Activated T-helper 2 cell treated with anti-CD3 and anti-CD28 coated beads, Interferon-gamma antibody, Interleukin-2, Interleukin-4, amounts not matched to agents 10 μg/mL and 5 μg/mL and 100 μg/mL, durations not matched to agents 14 hours and 24 hours and 36 hours (primary cell): ENCODE results near the gene KLK15. TPM values are rescaled to one million over a fixed set of nuclear protein-coding genes. Genes with fewer than 3 reads are reported as not detected.

Source experiments
- DNase-seq: peaks from one replicate; pipeline ENCODE4 v3.0.0; 2021; ENCODE audit warnings: low spot score
- H3K27ac Mint-ChIP-seq: one replicate; pipeline ENCODE4 v1.8.0; 2021; ENCODE audit warnings: mixed read lengths
- H3K27me3 Mint-ChIP-seq: one replicate; pipeline ENCODE4 v1.8.0; 2021; ENCODE audit warnings: low read depth, mixed read lengths
- H3K36me3 Mint-ChIP-seq: one replicate; pipeline ENCODE4 v1.8.0; 2021; ENCODE audit warnings: low read depth, mixed read lengths
- H3K4me1 Mint-ChIP-seq: one replicate; pipeline ENCODE4 v1.8.0; 2021; ENCODE audit warnings: low read depth, mixed read lengths
- H3K4me3 Mint-ChIP-seq: one replicate; pipeline ENCODE4 v1.8.0; 2021; ENCODE audit warnings: low read depth, mild to moderate bottlenecking, moderate library complexity, mixed read lengths
- H3K9me3 Mint-ChIP-seq: one replicate; pipeline ENCODE4 v1.8.0; 2021; ENCODE audit warnings: mixed read lengths
- intact Hi-C: fragments of 100-400 bp; cut with micrococcal nuclease; formaldehyde crosslinking; loops from one replicate; pipeline ENCODE4 v1.15.1; 2023
- total RNA-seq: library from RNA; stranded (reverse); gene quantifications from 2 replicates; pipeline ENCODE4 v1.2.3, GENCODE V29; 2022

The KLK15 gene
- total RNA-seq, 1 donor from 2014 or later: not detected

- no peak for DNase-seq
- H3K4me3 Mint-ChIP-seq: no peak overlapping the region
- H3K9me3 Mint-ChIP-seq: no peaks in the 10 kb centered on the region
- H3K36me3 Mint-ChIP-seq: no peaks in the 10 kb centered on the region
- no peak overlapping the region for H3K27ac Mint-ChIP-seq
- intact Hi-C loops: no loop called here
- H3K4me1 Mint-ChIP-seq: no peaks in the 10 kb centered on the region
- H3K27me3 Mint-ChIP-seq: peaks cover 20% of the 10 kb centered on the region
Observed at GRCh38 chr19:50826492-50827240, 6.7 kb downstream of the KLK15 start.

- intact Hi-C loops: no loop called here
- no peak for DNase-seq
- H3K36me3 Mint-ChIP-seq: no peaks in the 10 kb centered on the region
- H3K27ac Mint-ChIP-seq: no peak within 1 kb of the TSS
- H3K27me3 Mint-ChIP-seq: peaks cover 34% of the 10 kb centered on the region
- H3K4me1 Mint-ChIP-seq: peaks cover 19% of the 10 kb centered on the region
- H3K9me3 Mint-ChIP-seq: no peaks in the 10 kb centered on the region
- no peak within 1 kb of the TSS for H3K4me3 Mint-ChIP-seq
Observed at GRCh38 chr19:50823389-50824042, 9.9 kb downstream of the KLK15 start, which contains the start of gene KLK1. KLK1 (minus strand) TSS chr19:50823787; CDS start chr19:50823748, 39 bp downstream.

- no peak overlapping the region for H3K4me3 Mint-ChIP-seq
- intact Hi-C loops: no loop called here
- no peak for DNase-seq
- H3K27me3 Mint-ChIP-seq: peaks cover 34% of the 10 kb centered on the region
- no peaks in the 10 kb centered on the region for H3K36me3 Mint-ChIP-seq
- peaks cover 19% of the 10 kb centered on the region for H3K4me1 Mint-ChIP-seq
- H3K27ac Mint-ChIP-seq: no peak overlapping the region
- H3K9me3 Mint-ChIP-seq: no peaks in the 10 kb centered on the region
Observed at GRCh38 chr19:50822661-50823208, 10.6 kb downstream of the KLK15 start.

GRCh38 chr19:50821622-50822021, 11.8 kb downstream of the KLK15 start:
- intact Hi-C loops: no loop called here
- no peak overlapping the region for H3K27ac Mint-ChIP-seq
- H3K36me3 Mint-ChIP-seq: no peaks in the 10 kb centered on the region
- H3K9me3 Mint-ChIP-seq: peaks cover 4% of the 10 kb centered on the region
- H3K27me3 Mint-ChIP-seq: peaks cover 34% of the 10 kb centered on the region
- no peak for DNase-seq
- H3K4me3 Mint-ChIP-seq: no peak overlapping the region
- H3K4me1 Mint-ChIP-seq: peaks cover 28% of the 10 kb centered on the region

- H3K4me1 Mint-ChIP-seq: peaks cover 31% of the 10 kb centered on the region
- DNase-seq: no peak
Observed at GRCh38 chr19:50821248-50821612, 12.1 kb downstream of the KLK15 start.

GRCh38 chr19:50820549-50821247, 12.7 kb downstream of the KLK15 start:
- H3K27ac Mint-ChIP-seq: peak overlapping the region; percentile 58
- intact Hi-C loops: no loop called here
- no peak for DNase-seq
- peaks cover 32% of the 10 kb centered on the region for H3K4me1 Mint-ChIP-seq
- peaks cover 31% of the 10 kb centered on the region for H3K27me3 Mint-ChIP-seq
- H3K36me3 Mint-ChIP-seq: no peaks in the 10 kb centered on the region
- H3K9me3 Mint-ChIP-seq: peaks cover 10% of the 10 kb centered on the region
- H3K4me3 Mint-ChIP-seq: peak overlapping the region; percentile 61

More at GRCh38 chr19:50821248-50821612, 12.1 kb downstream of the KLK15 start:
- H3K36me3 Mint-ChIP-seq: no peaks in the 10 kb centered on the region
- H3K9me3 Mint-ChIP-seq: peaks cover 6% of the 10 kb centered on the region
- intact Hi-C loops: no loop called here
- H3K27ac Mint-ChIP-seq: no peak overlapping the region
- no peak overlapping the region for H3K4me3 Mint-ChIP-seq
- peaks cover 34% of the 10 kb centered on the region for H3K27me3 Mint-ChIP-seq

- Mint-ChIP-seq H3K27me3 (peaks cover 31% of the 10 kb centered on the region), H3K36me3 (no peaks in the 10 kb centered on the region), H3K27ac (peak overlapping the region; percentile 58), H3K4me3 (peak overlapping the region; percentile 61), H3K4me1 (peaks cover 32% of the 10 kb centered on the region), H3K9me3 (peaks cover 10% of the 10 kb centered on the region)
- DNase-seq: no peak
- intact Hi-C loops: no loop called here
Observed at GRCh38 chr19:50820086-50820485, 13.3 kb downstream of the KLK15 start.

GRCh38 chr19:50819636-50820035, 13.7 kb downstream of the KLK15 start:
- H3K36me3 Mint-ChIP-seq: no peaks in the 10 kb centered on the region
- no peak for DNase-seq
- peaks cover 32% of the 10 kb centered on the region for H3K4me1 Mint-ChIP-seq
- H3K27ac Mint-ChIP-seq: no peak overlapping the region
- peaks cover 32% of the 10 kb centered on the region for H3K27me3 Mint-ChIP-seq
- intact Hi-C loops: no loop called here
- H3K9me3 Mint-ChIP-seq: peaks cover 10% of the 10 kb centered on the region
- peak overlapping the region; percentile 61 for H3K4me3 Mint-ChIP-seq

GRCh38 chr19:50818859-50819472, 14.4 kb downstream of the KLK15 start:
- Mint-ChIP-seq H3K4me3 (peak overlapping the region; percentile 86), H3K27ac (peak overlapping the region; percentile 9), H3K36me3 (no peaks in the 10 kb centered on the region), H3K9me3 (peaks cover 10% of the 10 kb centered on the region), H3K27me3 (peaks cover 32% of the 10 kb centered on the region), H3K4me1 (peaks cover 32% of the 10 kb centered on the region)
- DNase-seq: no peak
- intact Hi-C loops: no loop called here

GRCh38 chr19:50817941-50818858, 15.2 kb downstream of the KLK15 start:
- Mint-ChIP-seq H3K36me3 (no peaks in the 10 kb centered on the region), H3K4me1 (peaks cover 32% of the 10 kb centered on the region), H3K9me3 (peaks cover 10% of the 10 kb centered on the region), H3K27ac (peak overlapping the region; percentile 91), H3K27me3 (peaks cover 32% of the 10 kb centered on the region), H3K4me3 (peak overlapping the region; percentile 86)
- DNase-seq: peak; percentile 61
- intact Hi-C loops: loop anchor here (1.0 kb wide), 1 partner anchor 14 kb away; no protein-coding TSS in a partner anchor

- intact Hi-C loops: no loop called here
- Mint-ChIP-seq H3K27me3 (peaks cover 20% of the 10 kb centered on the region), H3K4me3 (no peak overlapping the region), H3K4me1 (peaks cover 28% of the 10 kb centered on the region), H3K27ac (no peak overlapping the region), H3K9me3 (peaks cover 10% of the 10 kb centered on the region), H3K36me3 (no peaks in the 10 kb centered on the region)
- no peak for DNase-seq
Observed at GRCh38 chr19:50815439-50815838, 17.9 kb downstream of the KLK15 start.
